T-helper 2 cell treated with Interferon-gamma antibody and Interleukin-4, amounts not matched to agents 100 ng/mL and 5 ng/mL, for 36 hours (primary cell): ENCODE results near the gene CCDC146. TPM values are rescaled to one million over a fixed set of nuclear protein-coding genes. Genes with fewer than 3 reads are reported as not detected.
"Not testable (repeated sequence)": the region's sequence is repeated elsewhere in the genome, so short reads cannot be mapped to it uniquely, and the experiment has no call there.

ENCODE experiments used
- intact Hi-C: fragments of 100-400 bp; cut with micrococcal nuclease; formaldehyde crosslinking; loops from one replicate; pipeline ENCODE4 v1.15.1; 2023
- total RNA-seq: library from RNA; stranded (reverse); gene quantifications from 2 replicates; pipeline ENCODE4 v1.2.3, GENCODE V29; 2022

CCDC146 gene
- total RNA-seq, 1 donor from 2014 or later: 7.8 TPM

GRCh38 chr7:77152232-77152631 lies 29.8 kb downstream of the CCDC146 start:
- intact Hi-C loops: not testable (repeated sequence)

- intact Hi-C loops: loop anchor here (5.0 kb wide), 1 partner anchor 37 kb away; no protein-coding TSS in a partner anchor
Observed at GRCh38 chr7:77154917-77155464, 32.6 kb downstream of the CCDC146 start.

GRCh38 chr7:77155601-77156377 lies 33.4 kb downstream of the CCDC146 start:
- intact Hi-C loops: loop anchor here (5.0 kb wide), 1 partner anchor 37 kb away; no protein-coding TSS in a partner anchor

GRCh38 chr7:77157034-77157433 lies 34.6 kb downstream of the CCDC146 start:
- intact Hi-C loops: loop anchor here (5.0 kb wide), 1 partner anchor 35 kb away; no protein-coding TSS in a partner anchor

- intact Hi-C loops: loop anchor here (5.0 kb wide), 1 partner anchor 35 kb away; no protein-coding TSS in a partner anchor
Observed at GRCh38 chr7:77157446-77157845, 35.0 kb downstream of the CCDC146 start.

GRCh38 chr7:77171073-77171472 lies 48.7 kb downstream of the CCDC146 start:
- intact Hi-C loops: not testable (repeated sequence)

- intact Hi-C loops: not testable (repeated sequence)
Observed at GRCh38 chr7:77172437-77173172, 50.2 kb downstream of the CCDC146 start.

GRCh38 chr7:77174418-77174817 lies 52.0 kb downstream of the CCDC146 start:
- intact Hi-C loops: not testable (repeated sequence)

GRCh38 chr7:77175274-77175800 lies 52.9 kb downstream of the CCDC146 start:
- intact Hi-C loops: not testable (repeated sequence)

GRCh38 chr7:77177321-77177904 lies 55.0 kb downstream of the CCDC146 start:
- intact Hi-C loops: not testable (repeated sequence)

- intact Hi-C loops: not testable (repeated sequence)
Observed at GRCh38 chr7:77178024-77178423, 55.6 kb downstream of the CCDC146 start.

- intact Hi-C loops: no loop called here
Observed at GRCh38 chr7:77181015-77181595, 58.7 kb downstream of the CCDC146 start.

- intact Hi-C loops: no loop called here
Observed at GRCh38 chr7:77181734-77182133, 59.3 kb downstream of the CCDC146 start.

GRCh38 chr7:77182261-77182660 lies 59.8 kb downstream of the CCDC146 start:
- intact Hi-C loops: no loop called here

GRCh38 chr7:77184463-77184862 lies 62.0 kb downstream of the CCDC146 start:
- intact Hi-C loops: no loop called here

- intact Hi-C loops: no loop called here
Observed at GRCh38 chr7:77184990-77185389, 62.6 kb downstream of the CCDC146 start.

GRCh38 chr7:77185866-77186265 lies 63.5 kb downstream of the CCDC146 start:
- intact Hi-C loops: no loop called here

GRCh38 chr7:77188731-77189437 lies 66.5 kb downstream of the CCDC146 start:
- intact Hi-C loops: no loop called here

- intact Hi-C loops: no loop called here
Observed at GRCh38 chr7:77197141-77197540, 74.7 kb downstream of the CCDC146 start.
